PC-3 (cell line): ENCODE results near the gene C1D. TPM values are rescaled to one million over a fixed set of nuclear protein-coding genes. Genes with fewer than 3 reads are reported as not detected.
A peak's percentile ranks its signal among the peaks of the same experiment; 100 is the strongest.

ENCODE experiments used
- ATAC-seq: fragments of 200-7000 bp; cut with Tn5 transposase; 2 replicates; pipeline ENCODE4 v1.9.1; 2020; ENCODE audit warnings: mild to moderate bottlenecking, moderate library complexity
- Bru-seq: library from RNA; stranded (reverse); fragments of 400-500 nt; gene quantifications from one replicate; lab custom pipeline; 2021; lab: Mats Ljungman, UMichigan
- BruChase-seq, 2 experiments: library from RNA; stranded (reverse); fragments of 400-500 nt; gene quantifications; one replicate each; lab custom pipeline; 2021; lab: Mats Ljungman, UMichigan
- BruUV-seq: library from RNA; stranded (reverse); fragments of 400-500 nt; replicated peaks from 2 replicates; lab custom pipeline; 2021; lab: Mats Ljungman, UMichigan
- CTCF ChIA-PET: fragments of 300-600 bp; sonication (Branson Sonifier 250); formaldehyde crosslinking; loops from one replicate; lab custom pipeline; 2022; ENCODE audit warnings: antibody characterized with exemption; lab: Charles Lee
- POLR2A ChIA-PET: fragments of 300-600 bp; sonication (Branson Sonifier 250); formaldehyde crosslinking; loops from one replicate; lab custom pipeline; 2022; ENCODE audit warnings: antibody characterized with exemption; ENCODE audit not compliant: unreplicated experiment; lab: Charles Lee
- DNase-seq: peaks from one replicate; pipeline ENCODE4 v3.0.0-alpha.2; 2015
- H2AFZ ChIP-seq: fragments of 300-600 bp; sonication (generic); 2 replicates; pipeline ENCODE4 v1.6.0; 2016; ENCODE audit warnings: antibody characterized with exemption, low read length
- H3F3A ChIP-seq: fragments of 300-600 bp; sonication (generic); one replicate; pipeline ENCODE4 v1.6.0; 2017; ENCODE audit warnings: antibody characterized with exemption, low read length, control low read depth, mild to moderate bottlenecking; ENCODE audit not compliant: unreplicated experiment
- H3K27ac ChIP-seq: fragments of 300-600 bp; sonication (generic); 2 replicates; pipeline ENCODE4 v1.5.1; 2016; ENCODE audit warnings: mild to moderate bottlenecking, low read length
- H3K27me3 ChIP-seq: fragments of 300-600 bp; sonication (generic); 2 replicates; pipeline ENCODE4 v1.6.1; 2016; ENCODE audit warnings: low read length, mixed read lengths
- H3K36me3 ChIP-seq: fragments of 300-600 bp; sonication (generic); 2 replicates; pipeline ENCODE4 v1.6.1; 2016; ENCODE audit warnings: low read depth, mixed run types, low read length, mixed read lengths
- H3K4me1 ChIP-seq: fragments of 300-600 bp; sonication (generic); 2 replicates; pipeline ENCODE4 v1.5.1; 2016; ENCODE audit warnings: low read length; ENCODE audit not compliant: insufficient read depth
- H3K4me2 ChIP-seq: fragments of 300-600 bp; sonication (generic); 2 replicates; pipeline ENCODE4 v1.6.0; 2016; ENCODE audit warnings: low read length
- H3K4me3 ChIP-seq: fragments of 300-600 bp; sonication (generic); 2 replicates; pipeline ENCODE4 v1.5.1; 2016; ENCODE audit warnings: mild to moderate bottlenecking, low read length, mixed read lengths
- H3K79me2 ChIP-seq: fragments of 300-600 bp; sonication (generic); 2 replicates; pipeline ENCODE4 v1.6.1; 2017; ENCODE audit warnings: low read length, mixed read lengths
- H3K9ac ChIP-seq: fragments of 300-600 bp; sonication (generic); 2 replicates; pipeline ENCODE4 v1.6.0; 2016; ENCODE audit warnings: mild to moderate bottlenecking, low read length
- H3K9me2 ChIP-seq: fragments of 300-600 bp; sonication (generic); replicated peaks from 2 replicates; pipeline ENCODE4 v1.6.1; 2016; ENCODE audit warnings: mixed run types, low read length, mixed read lengths
- H3K9me3 ChIP-seq: fragments of 300-600 bp; sonication (generic); 2 replicates; pipeline ENCODE4 v1.6.1; 2016; ENCODE audit warnings: low read length, mixed read lengths
- H4K20me1 ChIP-seq: fragments of 300-600 bp; sonication (generic); 2 replicates; pipeline ENCODE4 v1.6.1; 2016; ENCODE audit warnings: low read length, mixed read lengths
- CTCF ChIP-seq: fragments of 300-600 bp; sonication (generic); conservative IDR thresholded peaks from 2 replicates; pipeline ENCODE4 v1.5.1; 2017; ENCODE audit warnings: antibody characterized with exemption, low read depth, mild to moderate bottlenecking, low read length
- EZH2 ChIP-seq: fragments of 300-600 bp; sonication (generic); IDR thresholded peaks from one replicate; pipeline ENCODE4 v1.6.1; 2017; ENCODE audit warnings: antibody characterized with exemption, mild to moderate bottlenecking, low read length; ENCODE audit not compliant: unreplicated experiment
- EZH2phosphoT487 ChIP-seq: fragments of 300-600 bp; sonication (generic); IDR thresholded peaks from 2 replicates; pipeline ENCODE4 v1.6.1; 2018; ENCODE audit warnings: mild to moderate bottlenecking, antibody characterized with exemption, low read length, borderline replicate concordance
- intact Hi-C: fragments of 100-400 bp; cut with micrococcal nuclease; formaldehyde crosslinking; loops from 2 replicates; pipeline ENCODE4 v1.9.0; 2023
- long read RNA-seq: library from polyadenylated mRNA; unstranded; transcript quantifications from one replicate; pipeline ENCODE4 v2.0.0, GENCODE V29; 2021; ENCODE audit not compliant: unreplicated experiment
- total RNA-seq: library from RNA; depleted of rRNA; stranded (reverse); fragments of >200 nt; gene quantifications from 2 replicates; pipeline ENCODE4 v1.2.3, GENCODE V29; 2014; rRNA removed

C1D gene, protein sequence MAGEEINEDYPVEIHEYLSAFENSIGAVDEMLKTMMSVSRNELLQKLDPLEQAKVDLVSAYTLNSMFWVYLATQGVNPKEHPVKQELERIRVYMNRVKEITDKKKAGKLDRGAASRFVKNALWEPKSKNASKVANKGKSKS
- 19.1 and 24.6 TPM in 2 replicates for total RNA-seq
- Bru-seq, nascent RNA, result percentile 88 among the genes with signal in this experiment
- percentile 80 among the genes with signal in this experiment for BruChase-seq, experiment 1, labeled RNA remaining after a 6-hour chase
- percentile 86 among the genes with signal in this experiment for BruChase-seq, experiment 2, labeled RNA remaining after a 2-hour chase
- long read RNA-seq, transcript C1D-201 (5 exons, 2,233 nt), result minor isoform, 9 of 37 reads
- long read RNA-seq, transcript C1D-204 (5 exons, 736 nt), result major isoform, 24 of 37 reads
- long read RNA-seq, partial matches to known transcripts, result 1 of 37 reads
- long read RNA-seq, other reads (novel, unspliced or antisense), result 3 of 37 reads

DNA sequence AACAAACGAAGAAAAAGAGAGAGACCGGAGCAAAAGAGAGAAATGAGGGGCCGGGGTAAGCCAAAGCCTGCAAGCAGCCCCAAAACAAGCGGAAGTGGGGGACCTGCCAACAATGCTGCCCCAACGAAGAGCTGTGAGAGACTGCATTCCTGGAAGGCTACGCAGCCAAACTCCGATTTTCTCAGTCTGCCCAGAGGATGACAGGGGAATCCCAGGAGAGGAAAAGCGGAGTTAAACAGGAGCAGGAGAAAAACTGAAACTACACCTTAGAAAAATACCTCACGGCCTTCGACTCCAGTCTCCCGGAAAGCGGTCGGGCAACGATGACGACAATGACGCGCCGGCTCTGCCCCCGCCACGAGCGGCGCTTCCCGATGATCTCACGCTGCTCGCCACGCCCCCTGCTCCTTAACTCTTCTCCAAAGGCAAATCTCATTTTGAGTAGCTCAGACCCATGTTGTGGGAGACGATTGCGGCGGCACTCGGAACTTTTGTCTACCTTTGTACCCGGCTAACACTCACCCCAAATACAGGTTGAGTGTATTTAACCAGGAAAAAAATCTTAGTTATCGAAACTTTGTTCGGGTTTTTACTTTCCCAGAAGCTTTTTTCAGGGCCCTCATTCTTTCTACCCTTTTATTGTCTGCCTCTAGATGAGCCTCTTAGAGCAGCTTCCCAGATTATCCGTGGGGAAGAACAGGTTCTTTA, at the start of gene C1D:
Gene C1D, minus strand, starts transcription at position 325 of the 708 bp plus-strand sequence. CDS start 15,694 bp downstream, outside the sequence.
- Histone ChIP-seq H3K27me3 (no peaks in the 10 kb centered on the region), H3K4me2 (peak within 1 kb of the TSS; percentile 99), H3F3A (no peaks in the 10 kb centered on the region), H3K27ac (peak within 1 kb of the TSS; percentile 63), H3K9ac (peak within 1 kb of the TSS; percentile 96), H2AFZ (peak within 1 kb of the TSS; percentile 91), H3K4me3 (peak within 1 kb of the TSS; percentile 95), H3K9me2 (no peaks in the 10 kb centered on the region), H3K9me3 (no peaks in the 10 kb centered on the region), H3K79me2 (peaks cover 50% of the 10 kb centered on the region), H3K36me3 (no peaks in the 10 kb centered on the region), H3K4me1 (peaks cover 19% of the 10 kb centered on the region), H4K20me1 (no peaks in the 10 kb centered on the region)
- ATAC-seq (peak; percentile 94), DNase-seq (peak; percentile 93)
- no TSS peak for BruUV-seq
- ChIA-PET CTCF (no interaction called here), POLR2A (interaction anchor here (0.5 to 0.9 kb wide), 6 partner anchors 17 to 269 kb away, joined by 3 to 9 read pairs (median 3); no protein-coding TSS in a partner anchor)
- intact Hi-C loops, result no loop called here
- TF ChIP-seq CTCF, result no peak
- no peak for TF ChIP-seq EZH2phosphoT487
- no peak for TF ChIP-seq EZH2

- peak; percentile 12 for DNase-seq
- Histone ChIP-seq H3K9me3 (peaks cover 14% of the 10 kb centered on the region), H2AFZ (no peak overlapping the region), H3K9me2 (no peaks in the 10 kb centered on the region), H3K36me3 (0 out of 2 replicates have a peak, but pooled peaks cover 3% of the 10 kb centered on the region), H3K27ac (no peak overlapping the region), H3K4me3 (no peak overlapping the region), H4K20me1 (no peaks in the 10 kb centered on the region), H3K27me3 (no peaks in the 10 kb centered on the region), H3K79me2 (no peaks in the 10 kb centered on the region), H3K4me1 (no peaks in the 10 kb centered on the region), H3F3A (no peaks in the 10 kb centered on the region), H3K4me2 (no peak overlapping the region), H3K9ac (no peak overlapping the region)
- ATAC-seq, result no peak
- ChIA-PET POLR2A (interaction anchor here (0.7 kb wide), 2 partner anchors 12 to 323 kb away, joined by 3 to 4 read pairs; no protein-coding TSS in a partner anchor), CTCF (no interaction called here)
- intact Hi-C loops, result no loop called here
- BruUV-seq, result no TSS peak
- TF ChIP-seq EZH2 (no peak), CTCF (peak; percentile 25; the same call in 1 of the 2 replicates), EZH2phosphoT487 (no peak)
Measured at GRCh38 chr2:68110102-68110501, 47.3 kb upstream of the C1D start.
